Left renal pelvis (tissue), 4 donors: ENCODE results near the gene TMEM52. TPM values are rescaled to one million over a fixed set of nuclear protein-coding genes. Genes with fewer than 3 reads are reported as not detected.

Experiments
- DNase-seq, 4 donors: peaks; one replicate each; pipeline ENCODE4 v3.0.0-alpha.2; 2013; ENCODE audit warnings: low read depth in 4 of 4, low spot score in 3 of 4
- polyA plus RNA-seq, 4 donors: library from polyadenylated mRNA; unstranded; fragments of 120-200 nt; gene quantifications; one replicate each; pipeline ENCODE4 v1.2.1, GENCODE V29; 2013; ENCODE audit not compliant: insufficient read length in 4 of 4

TMEM52 gene
- polyA plus RNA-seq, 4 donors = 0.38 to 1.3 (median 1.1) TPM

DNA sequence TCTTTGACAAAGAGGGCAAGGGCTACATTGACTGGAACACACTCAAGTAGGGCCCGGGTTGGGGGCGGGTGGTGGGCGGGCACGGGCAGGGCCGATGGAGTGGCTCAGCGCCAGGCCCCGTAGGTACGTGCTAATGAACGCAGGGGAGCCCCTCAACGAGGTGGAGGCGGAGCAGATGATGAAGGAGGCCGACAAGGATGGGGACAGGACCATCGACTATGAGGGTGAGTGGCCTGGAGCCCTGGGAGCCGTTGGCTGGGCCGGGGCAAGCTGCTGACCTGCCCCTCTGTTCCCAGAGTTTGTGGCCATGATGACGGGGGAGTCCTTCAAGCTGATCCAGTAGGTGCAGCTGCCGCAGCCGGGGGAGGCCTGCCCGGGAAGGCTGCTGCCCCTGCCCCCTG lies 2.2 kb downstream of the TMEM52 start:
- no peak for DNase-seq

DNA sequence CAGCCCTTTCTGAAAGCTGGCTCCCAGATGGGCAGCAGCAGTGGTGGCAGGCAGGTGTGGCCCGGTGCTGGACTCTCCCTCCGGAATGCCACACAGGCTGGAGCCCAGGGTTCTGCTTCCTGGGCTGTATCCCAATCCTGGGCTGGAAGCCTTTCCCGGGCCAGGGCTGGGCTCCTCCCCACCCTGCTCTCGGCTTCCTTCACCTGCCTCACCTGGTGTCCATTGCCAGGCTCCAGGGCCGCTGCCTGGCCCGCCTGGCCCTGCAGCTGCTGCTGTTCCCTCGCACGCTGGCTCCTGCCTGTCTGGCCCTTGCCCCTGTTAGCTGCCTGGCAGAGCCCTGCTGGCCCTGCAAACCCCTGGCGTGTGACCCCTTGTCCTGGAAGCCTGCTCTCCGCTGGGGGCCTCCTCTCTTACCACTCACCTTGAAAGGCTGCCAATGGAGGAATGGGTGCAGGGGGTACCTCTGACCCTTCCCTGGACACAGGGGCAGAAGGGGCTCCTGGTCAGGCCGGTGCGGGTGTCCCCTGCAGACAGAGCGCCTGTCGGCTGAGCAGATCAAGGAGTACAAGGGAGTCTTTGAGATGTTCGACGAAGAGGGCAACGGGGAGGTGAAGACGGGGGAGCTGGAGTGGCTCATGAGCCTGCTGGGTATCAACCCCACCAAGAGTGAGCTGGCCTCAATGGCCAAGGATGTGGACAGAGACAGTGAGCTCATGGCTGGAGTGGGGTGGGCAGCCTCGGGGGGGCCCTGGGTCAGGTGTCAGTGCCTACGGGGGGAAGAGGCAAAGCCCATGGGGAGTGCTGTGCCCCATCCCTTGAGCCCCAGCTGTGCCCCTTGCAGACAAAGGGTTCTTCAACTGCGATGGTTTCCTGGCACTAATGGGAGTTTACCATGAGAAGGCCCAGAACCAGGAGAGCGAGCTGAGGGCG lies 2.9 kb downstream of the TMEM52 start:
- DNase-seq = no peak

DNA sequence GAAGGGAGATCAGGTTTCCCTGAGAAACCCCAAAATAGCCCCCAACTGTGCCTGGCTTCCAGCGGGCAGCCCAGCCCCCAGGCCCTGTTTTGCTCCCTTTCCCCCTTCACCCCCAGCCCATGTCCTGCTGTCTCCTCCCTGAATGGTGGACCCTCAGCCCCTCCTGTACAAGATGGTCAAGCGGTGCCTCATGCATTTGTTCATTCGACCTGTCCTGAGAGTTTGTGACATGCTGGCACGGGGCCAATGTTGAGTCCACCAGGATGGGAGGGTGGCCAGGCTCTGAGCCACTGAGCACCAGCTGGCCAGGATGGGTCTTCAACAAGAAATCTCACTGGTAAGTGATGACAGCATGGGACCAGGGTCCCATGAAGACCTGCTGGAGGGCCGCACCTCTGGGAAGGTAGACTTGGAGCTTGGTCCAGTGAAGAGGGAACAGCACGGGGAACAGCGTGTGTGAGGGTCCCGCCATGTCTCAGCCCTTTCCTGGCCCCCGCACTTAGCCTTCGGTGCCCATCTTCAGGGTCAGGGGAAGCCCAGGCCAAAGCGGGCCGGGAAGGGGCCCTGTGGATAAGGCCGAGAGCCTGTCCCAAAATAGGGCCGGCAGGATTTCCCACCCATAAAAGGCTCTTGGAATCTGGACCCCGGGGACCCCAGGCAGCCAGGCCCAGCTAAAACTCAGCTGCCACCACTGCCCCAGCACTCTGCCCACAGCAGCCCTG lies 3.9 kb downstream of the TMEM52 start, which contains the start of gene CALML6:
Gene CALML6 (plus strand): TSS at position 290 of the 722 bp plus-strand sequence. CDS start 21 bp downstream, at position 311.
- no peak for DNase-seq

DNA sequence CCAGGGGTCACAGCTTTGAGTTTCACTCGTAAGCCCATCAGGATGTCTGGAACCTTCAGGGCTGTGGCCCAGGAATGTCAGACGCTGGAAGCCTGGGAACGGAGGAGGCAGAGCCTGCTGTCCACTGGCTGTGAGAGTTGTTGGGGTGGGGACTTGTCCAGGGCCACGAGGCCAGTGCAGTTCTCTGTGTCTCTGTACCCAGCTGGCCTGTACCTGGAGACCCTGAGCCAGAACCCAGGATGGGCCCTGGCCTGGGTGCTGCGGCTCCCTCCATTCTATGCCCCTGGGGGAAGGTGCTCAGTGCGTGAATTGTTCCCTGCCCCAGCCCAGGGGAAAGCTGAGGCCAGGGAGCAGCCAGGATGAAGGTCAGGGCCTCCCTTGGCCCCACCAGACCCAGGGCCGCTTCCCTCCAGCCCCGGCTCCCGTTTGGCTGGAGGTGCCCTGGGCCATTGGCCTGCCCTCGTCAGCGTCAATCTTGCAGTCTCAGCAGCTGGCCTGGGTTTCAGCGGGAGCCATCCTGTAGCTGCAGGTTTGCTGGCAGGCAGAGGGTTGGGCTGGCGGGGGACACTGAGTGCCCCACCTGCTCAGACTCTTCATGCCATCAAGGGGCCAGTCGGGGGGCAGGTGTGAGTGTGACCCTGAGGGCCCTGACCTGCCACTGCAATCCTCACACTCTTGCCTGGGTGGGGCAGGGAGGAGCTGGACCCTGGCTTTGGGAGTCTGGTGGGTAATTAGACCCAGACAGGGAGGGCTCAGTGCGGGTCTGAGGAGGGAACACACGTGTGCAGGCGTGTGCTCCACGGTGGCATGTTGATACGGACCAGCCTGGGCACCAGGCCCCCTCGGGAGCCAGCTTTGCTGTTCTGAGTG lies 4.7 kb downstream of the TMEM52 start:
- no peak for DNase-seq

GRCh38 chr1:1911350-1912041 lies 7.6 kb downstream of the TMEM52 start:
- DNase-seq = no peak

GRCh38 chr1:1910651-1911331 lies 8.3 kb downstream of the TMEM52 start:
- DNase-seq = no peak

DNA sequence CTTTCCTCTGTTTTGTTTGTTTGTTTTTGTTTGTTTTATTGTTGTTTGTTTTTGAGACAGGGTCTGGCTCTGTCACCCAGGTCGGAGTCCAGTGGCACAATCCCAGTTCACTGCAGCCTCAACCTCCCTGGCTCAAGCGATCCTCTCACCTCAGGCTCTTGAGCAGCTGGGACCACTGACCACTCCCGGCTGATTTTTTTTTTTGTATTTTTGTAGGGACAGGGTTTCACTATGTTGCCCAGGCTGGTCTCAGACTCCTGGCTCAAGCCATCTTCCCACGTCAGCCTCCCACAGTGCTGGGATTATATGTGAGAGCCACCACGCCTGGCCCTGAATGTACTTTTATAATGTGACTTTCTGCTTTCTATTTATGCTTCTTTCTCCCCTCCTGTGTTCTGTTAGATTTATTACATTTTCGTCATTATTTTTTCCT lies 9.0 kb downstream of the TMEM52 start:
- DNase-seq = no peak

- no peak for DNase-seq
Observed at GRCh38 chr1:1908506-1908791, 10.6 kb downstream of the TMEM52 start.

DNA sequence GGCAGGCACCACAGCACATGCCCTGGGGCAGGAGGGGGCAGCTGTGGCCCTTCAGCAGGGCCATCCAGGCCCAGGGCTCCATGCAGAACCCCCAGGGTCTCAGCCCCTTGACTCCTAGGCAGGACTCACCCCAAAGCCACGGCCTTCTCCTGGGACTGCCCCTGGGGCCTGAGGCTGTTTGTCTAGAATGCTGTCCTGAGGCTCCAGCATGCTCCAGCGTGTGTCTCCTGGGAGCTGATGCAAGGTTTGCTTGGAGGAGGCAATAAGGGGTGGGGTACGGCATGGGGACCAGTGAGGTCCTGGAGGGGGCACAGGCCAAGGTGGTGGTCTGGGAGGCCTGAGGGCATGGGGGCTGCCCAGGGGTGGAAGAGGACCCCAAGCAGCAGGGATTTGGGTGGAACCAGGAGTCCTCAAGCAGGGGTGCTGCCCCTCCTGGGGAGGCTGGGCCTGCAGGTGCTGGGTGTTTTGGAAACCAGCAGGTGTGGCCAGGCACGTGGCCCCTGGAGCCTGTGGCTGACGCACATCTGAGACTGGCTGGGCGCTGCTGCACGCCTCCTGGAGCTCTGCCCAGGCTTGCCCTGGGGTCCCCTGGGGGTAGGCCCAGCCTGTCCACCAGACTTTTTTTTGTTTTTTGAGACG lies 11.9 kb downstream of the TMEM52 start:
- no peak for DNase-seq

GRCh38 chr1:1906185-1907097 lies 12.6 kb downstream of the TMEM52 start:
- DNase-seq = peak in 2 of 4 donors; percentile 67 to 75

DNA sequence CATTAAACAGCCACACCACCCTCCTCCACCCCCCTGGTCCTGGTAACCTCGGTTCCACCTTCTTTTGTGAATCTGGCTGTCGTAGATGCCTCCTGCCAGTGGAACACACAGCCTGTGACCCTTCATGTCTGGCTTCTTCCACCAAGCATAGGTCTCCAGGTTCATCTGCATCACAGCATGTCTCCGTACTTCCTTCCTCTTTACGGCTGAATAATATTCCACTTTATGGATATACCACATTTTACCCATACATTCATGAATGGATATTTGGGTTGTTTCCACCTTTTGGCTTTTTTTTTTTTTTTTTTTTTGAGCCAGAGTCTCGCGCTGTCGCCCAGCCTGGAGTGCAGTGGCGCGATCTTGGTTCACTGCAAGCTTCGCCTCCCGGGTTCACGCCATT lies 15.9 kb downstream of the TMEM52 start:
- no peak for DNase-seq

GRCh38 chr1:1901641-1902294 lies 17.3 kb downstream of the TMEM52 start:
- DNase-seq = no peak

DNA sequence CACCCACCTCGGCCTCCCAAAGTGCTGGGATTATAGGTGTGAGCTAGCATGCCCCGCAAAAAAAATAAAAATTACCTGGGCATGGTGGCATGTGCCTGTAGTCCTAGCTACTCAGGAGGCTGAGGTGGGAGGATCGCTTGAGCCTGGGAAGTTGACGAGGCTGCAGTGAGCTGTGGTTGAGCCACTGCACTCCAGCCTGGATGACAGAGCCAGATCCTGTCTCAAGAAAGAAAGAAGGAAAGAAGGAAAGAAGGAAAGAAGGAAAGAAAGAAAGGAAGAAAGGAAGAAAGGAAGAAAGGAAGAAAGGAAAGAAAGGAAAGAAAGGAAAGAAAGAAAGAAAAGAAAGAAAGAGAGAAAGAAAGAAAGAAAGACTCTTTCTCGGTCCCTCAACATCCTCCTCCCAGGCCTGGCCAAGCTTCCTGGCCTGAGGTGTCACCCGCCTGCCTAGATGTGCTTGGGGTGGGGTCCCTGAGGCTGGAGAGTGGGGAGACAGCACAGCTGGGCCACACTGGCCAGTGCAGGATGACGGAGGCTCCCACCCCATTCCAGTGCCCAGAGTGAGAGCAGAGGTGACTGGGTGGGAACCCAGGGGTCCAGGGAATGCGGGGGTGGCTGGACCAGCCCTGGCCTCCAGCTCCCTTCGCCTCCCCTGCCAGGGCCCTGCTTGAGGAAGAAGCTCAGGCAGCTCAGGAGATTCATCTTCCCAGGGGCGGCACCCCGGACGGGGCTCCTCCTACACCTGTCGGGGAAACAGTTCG lies 18.0 kb downstream of the TMEM52 start:
- DNase-seq = no peak

- DNase-seq = no peak
Observed at GRCh38 chr1:1899967-1900327, 19.1 kb downstream of the TMEM52 start.

- no peak for DNase-seq
Observed at GRCh38 chr1:1899266-1899966, 19.7 kb downstream of the TMEM52 start.

DNA sequence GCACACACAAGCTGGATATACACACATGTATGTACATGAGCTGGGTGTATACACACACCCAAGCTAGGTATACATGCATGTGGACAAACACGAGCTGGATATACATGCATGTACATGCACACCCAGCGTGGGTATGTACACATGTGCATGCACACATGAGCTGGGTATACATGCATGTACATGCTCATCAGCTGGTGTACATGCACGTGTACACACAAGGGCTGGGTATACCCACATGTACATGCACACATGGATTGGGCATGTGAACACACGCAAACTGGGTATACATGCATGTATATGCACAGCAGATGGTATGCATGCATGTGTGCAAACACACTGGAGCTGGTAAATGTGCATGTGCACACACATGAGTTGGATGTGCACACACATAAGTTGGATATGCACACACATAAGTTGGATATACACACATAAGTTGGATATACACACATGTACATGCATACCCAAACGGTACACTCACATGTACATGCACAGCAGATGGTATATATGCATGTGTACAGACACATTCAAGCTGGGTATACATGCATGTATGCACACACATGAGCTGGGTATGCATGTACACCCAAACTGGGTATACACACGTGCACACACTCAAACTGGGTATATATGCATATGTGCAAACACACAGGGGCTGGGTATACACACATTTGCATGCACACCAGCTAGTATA lies 20.7 kb downstream of the TMEM52 start:
- DNase-seq = no peak
